HG02870 (cell line): ENCODE results near the gene GAB2.

Source experiments
- ATAC-seq: cut with Tn5 transposase; IDR thresholded peaks from one replicate; pipeline ENCODE4 v1.9.1; 2021; ENCODE audit warnings: mild to moderate bottlenecking, moderate library complexity; ENCODE audit not compliant: unreplicated experiment

Gene GAB2

GRCh38 chr11:78212586-78213371 lies 204.8 kb downstream of the GAB2 start:
- ATAC-seq = no peak

GRCh38 chr11:78211565-78211964 lies 206.1 kb downstream of the GAB2 start:
- ATAC-seq = no peak

GRCh38 chr11:78210000-78210608 lies 207.5 kb downstream of the GAB2 start:
- ATAC-seq = no peak

- ATAC-seq = no peak
Measured at GRCh38 chr11:78209478-78209877, 208.1 kb downstream of the GAB2 start.

- no peak for ATAC-seq
Measured at GRCh38 chr11:78208257-78209165, 209.1 kb downstream of the GAB2 start.

DNA sequence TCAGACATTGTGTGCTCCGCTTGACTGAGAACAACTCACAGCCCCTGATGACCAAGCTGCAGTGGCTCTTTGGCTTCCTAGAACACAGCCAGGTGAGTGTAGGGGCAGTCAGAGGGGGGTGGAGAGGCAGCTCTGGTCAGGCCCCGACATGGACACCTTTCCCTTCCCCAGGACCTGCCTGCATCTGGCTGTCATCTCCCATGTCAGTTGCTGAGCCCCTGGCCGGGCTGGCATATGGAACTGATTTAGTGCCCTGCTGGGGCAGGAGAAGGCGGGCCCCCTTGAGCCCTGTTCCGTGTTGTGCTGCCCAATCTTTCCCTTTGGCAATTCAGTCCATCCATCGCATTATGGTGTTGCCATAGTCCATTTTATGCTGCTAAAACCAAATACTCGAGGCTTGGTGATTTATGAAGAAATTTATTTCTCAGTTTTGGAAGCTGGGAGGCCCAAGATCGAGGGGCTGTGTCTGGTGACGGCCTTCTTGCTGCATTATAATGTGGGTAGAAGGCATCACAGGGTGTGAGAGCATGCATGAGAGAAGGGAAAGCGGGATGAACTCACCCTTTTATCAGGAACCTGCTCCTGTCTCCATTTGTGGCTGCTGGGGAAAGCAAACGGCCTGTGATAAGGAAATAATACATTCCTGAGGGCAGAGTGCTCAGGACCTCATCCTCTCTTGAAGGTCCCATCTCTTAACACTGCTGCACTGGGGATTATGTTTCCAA lies 209.9 kb downstream of the GAB2 start:
- no peak for ATAC-seq

GRCh38 chr11:78205691-78206090 lies 211.9 kb downstream of the GAB2 start:
- ATAC-seq = no peak

DNA sequence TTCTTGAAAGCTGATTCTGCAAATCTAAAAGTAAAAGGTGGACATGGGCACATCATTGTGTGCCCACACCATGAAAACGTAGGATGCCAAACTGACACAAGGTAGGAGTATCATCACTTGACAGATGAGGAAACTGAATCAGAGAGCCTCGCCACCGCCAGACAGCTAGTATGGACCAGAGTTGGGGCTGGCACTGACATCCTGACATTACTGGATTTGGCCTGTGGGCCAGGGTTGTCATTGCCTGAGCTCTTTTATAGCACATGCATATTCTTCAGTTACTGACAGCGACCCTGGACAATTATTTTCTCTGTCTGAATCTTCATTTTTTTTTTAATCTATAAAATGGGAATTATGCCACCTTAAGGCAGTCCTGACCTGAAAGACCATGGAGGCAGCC lies 212.4 kb downstream of the GAB2 start:
- ATAC-seq = no peak

GRCh38 chr11:78203184-78203583 lies 214.4 kb downstream of the GAB2 start:
- no peak for ATAC-seq

DNA sequence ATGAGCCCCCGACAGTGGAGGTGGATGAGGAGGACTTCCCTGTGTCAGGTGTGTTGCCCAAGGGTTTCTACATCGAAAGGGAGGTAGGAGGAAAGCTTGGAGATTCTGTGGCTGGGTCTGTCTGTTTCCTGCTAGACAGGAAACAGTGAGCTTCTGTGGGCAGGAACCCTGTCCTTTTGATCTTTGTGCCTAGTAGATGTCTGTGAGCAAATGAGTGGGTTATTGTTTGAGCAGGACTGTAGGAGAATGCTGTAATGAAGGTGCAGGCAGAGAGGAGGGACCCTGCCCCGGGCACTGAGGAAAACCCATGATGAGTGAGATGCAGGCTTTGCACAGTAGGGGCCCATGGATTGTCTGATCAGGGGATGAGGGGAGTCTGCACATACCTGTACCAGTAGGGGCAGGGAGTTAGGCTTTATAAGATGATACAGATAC lies 214.9 kb downstream of the GAB2 start:
- no peak for ATAC-seq

GRCh38 chr11:78201096-78201818 lies 216.4 kb downstream of the GAB2 start:
- no peak for ATAC-seq

GRCh38 chr11:78200553-78200952 lies 217.1 kb downstream of the GAB2 start:
- no peak for ATAC-seq

DNA sequence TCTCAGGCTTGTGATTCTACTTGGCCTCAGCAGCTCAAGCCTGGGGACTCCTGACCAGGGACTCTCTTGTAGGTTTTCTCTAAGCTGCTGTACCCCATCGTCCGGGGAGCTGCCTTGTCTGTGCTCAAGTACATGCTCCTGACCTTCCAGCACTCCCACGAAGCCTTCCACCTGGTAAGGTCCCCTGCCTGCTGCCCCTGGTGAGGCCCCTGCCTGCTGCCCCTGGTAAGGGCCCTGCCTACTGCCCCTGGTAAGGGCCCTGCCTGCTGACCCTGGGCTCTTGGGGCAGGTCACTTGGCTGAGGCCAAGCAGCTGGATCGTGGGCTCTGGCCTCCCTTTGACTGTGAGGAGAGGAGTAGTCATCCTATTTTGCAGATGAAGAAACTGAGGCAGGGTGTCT lies 217.6 kb downstream of the GAB2 start:
- no peak for ATAC-seq

- no peak for ATAC-seq
Measured at GRCh38 chr11:78199653-78200015, 218.0 kb downstream of the GAB2 start.

DNA sequence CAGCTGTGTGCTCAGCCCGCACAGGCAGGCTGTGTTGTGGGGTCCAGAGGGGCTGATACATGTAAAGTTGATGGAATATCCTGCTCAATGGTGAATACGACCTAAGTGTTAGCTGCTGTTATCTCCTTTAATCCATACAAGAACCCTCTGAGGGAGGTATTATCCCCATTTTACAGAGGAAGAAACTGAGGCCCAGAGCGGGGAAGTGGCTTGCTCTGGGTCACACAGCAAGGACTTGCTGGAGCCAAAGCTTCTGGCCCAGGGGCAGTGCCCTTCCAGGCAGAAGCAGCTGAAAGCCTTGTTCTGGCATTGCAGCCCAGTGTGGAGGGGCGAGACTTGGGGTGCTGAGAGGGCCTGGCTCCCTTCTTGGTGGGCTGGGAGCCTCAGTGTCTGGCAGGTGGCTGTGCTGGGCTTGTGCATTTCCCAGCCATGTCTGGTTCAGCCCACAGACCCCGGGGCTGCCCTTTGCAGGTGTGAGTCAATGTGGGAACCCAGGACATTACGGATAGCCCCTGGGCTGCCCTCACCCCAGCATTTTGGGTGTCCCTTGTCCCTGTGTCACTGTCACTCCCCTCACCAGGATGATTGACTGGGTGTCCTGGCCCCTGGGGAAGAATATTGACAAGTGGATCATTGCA lies 218.5 kb downstream of the GAB2 start:
- no peak for ATAC-seq

DNA sequence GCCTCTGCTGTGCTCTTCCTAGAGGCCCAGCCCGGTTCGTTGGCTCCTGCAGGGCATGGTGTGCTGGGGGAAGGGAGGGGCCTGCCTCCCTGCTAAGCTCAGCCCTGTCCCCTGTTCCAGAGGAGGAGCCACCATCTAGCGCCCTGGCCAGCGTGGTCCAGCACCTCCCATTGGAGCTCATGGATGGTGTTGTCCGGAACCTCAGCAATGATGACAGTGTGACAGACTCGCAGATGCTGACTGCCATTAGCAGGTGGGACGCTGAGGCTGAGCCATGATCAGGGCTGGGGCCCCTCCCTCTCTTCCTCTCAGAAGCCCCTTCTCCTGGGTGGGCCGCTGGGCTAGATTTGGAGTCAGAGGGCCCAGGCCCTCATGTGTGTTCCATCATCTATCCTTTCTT lies 219.8 kb downstream of the GAB2 start:
- ATAC-seq = no peak

GRCh38 chr11:78196661-78197091 lies 220.9 kb downstream of the GAB2 start:
- ATAC-seq = no peak

DNA sequence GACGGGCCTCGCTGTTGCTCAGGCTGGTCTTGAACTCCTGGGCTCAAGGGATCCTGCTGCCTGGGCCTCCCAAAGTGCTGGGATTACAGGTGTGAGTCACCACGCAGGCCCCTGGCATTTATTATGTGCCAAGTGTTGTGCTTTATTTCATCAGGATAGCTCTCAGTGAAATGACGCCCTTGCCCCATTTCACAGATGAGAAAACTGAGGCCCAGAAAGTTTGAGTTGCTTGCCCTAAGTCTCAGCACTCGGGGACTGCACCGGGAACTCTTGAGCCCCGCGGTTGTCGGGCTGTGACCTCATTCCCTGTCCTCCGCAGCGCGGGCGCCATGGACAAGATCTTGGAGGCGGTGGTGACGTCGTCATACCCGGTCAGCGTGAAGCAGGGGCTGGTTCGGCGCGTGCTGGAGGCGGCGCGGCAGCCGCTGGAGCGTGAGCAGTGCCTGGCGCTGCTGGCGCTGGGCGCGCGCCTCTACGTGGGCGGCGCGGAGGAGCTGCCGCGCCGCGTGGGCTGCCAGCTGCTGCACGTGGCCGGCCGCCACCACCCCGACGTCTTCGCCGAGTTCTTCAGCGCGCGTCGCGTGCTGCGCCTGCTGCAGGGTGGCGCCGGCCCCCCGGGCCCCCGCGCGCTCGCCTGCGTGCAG lies 221.6 kb downstream of the GAB2 start:
- ATAC-seq = no peak

DNA sequence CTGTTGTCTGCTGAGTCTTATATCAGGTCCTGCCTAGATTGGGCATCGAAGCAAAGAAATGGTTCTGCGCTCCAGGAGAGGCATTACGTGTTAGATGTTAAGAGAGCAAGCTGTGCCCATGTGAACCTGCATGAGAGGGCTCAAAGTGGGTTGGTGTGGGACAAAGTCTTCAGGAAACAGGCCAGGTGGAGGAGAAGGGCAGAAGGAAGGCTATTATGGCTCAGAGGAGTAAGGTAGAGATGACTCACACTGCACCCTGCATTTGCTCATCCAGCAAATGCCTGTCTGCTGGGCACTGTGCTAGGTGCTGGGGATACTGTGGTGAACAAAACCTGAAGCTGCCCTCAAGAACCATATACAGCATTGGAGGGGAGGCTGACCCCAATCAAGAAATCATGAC lies 223.1 kb downstream of the GAB2 start:
- no peak for ATAC-seq
